ENCODE measurements around the gene PFKP.

Gene PFKP

DNA sequence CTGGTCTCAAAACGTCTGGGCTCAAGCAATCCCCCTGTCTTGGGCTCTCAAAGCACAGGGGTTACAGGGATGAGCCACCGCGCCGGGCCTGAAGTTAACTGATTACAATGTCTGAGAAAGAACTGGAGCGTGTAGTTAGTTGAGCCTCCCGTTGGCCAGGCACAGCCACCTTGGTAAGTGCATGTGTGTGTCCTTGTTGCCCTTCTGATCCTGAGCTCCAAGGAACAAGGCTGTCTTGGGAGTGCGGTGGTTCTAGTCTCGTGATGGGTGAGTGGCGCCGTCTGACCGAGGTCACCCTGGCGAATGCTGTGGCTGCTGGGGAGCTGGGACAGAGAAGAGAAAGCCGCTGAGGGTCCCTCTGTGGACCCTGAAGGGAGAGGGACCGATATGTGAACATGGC lies 54.7 kb downstream of the PFKP start:
- H3K4me3 ChIP-seq (ENCODE audit: low read depth in 1 of 2, low read length in 1 of 2): no peak overlapping the region
- no peaks in the 10 kb centered on the region for H3K36me3 ChIP-seq

DNA sequence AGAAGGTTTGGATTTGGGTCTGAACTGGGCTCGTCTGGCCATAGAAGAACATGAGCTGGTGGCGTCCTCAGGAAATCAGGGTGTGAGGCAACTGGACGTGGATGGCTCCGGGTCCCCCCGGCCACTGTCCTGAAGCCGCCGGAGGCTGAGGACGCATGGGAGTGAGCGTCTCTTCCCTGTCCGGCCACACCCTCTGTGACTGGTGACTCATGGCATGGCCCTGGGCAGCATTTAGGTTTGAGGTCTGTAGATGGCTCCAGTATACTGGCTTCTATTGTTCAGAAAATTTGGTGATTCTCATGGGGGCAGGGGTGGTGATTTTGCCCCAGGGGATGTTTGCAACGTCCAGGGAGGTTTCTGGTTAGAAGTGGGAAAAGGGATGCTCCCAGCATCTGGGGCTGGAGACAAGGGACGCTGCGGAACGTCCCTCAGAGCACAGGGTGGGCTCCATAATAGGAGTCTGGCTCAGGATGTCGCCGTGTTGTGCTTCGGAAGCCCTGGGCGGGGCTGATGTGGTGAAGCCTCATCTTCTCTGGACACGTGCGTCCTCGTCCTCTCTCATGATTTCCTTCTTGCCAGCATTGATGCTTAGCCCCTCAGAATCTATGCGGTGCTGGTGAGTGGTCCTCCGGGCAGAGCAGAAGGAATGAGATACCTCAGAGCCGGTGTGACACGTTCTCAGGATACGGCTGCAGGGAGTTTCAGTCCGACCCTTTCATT lies 55.3 kb downstream of the PFKP start:
- TF ChIP-seq, protein P1, sequence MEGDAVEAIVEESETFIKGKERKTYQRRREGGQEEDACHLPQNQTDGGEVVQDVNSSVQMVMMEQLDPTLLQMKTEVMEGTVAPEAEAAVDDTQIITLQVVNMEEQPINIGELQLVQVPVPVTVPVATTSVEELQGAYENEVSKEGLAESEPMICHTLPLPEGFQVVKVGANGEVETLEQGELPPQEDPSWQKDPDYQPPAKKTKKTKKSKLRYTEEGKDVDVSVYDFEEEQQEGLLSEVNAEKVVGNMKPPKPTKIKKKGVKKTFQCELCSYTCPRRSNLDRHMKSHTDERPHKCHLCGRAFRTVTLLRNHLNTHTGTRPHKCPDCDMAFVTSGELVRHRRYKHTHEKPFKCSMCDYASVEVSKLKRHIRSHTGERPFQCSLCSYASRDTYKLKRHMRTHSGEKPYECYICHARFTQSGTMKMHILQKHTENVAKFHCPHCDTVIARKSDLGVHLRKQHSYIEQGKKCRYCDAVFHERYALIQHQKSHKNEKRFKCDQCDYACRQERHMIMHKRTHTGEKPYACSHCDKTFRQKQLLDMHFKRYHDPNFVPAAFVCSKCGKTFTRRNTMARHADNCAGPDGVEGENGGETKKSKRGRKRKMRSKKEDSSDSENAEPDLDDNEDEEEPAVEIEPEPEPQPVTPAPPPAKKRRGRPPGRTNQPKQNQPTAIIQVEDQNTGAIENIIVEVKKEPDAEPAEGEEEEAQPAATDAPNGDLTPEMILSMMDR (IDR thresholded peaks at IDR 0.05): no peak
- no peaks in the 10 kb centered on the region for H3K4me1 ChIP-seq (ENCODE audit: control insufficient read depth in 1 of 2, insufficient read depth in 1 of 2, low read depth in 1 of 2, low read length in 1 of 2)
- H3K27me3 ChIP-seq: no peaks in the 10 kb centered on the region
- H3K27ac ChIP-seq: no peak overlapping the region
- H3K9me3 ChIP-seq: no peaks in the 10 kb centered on the region
- no peak overlapping the region for H3K4me3 ChIP-seq (ENCODE audit: low read depth in 1 of 2, low read length in 1 of 2)
- no peaks in the 10 kb centered on the region for H3K36me3 ChIP-seq

More for the DNA sequence above, 54.7 kb downstream of the PFKP start:
- H3K4me1 ChIP-seq (ENCODE audit: control insufficient read depth in 1 of 2, insufficient read depth in 1 of 2, low read depth in 1 of 2, low read length in 1 of 2): no peaks in the 10 kb centered on the region
- no peak overlapping the region for H3K27ac ChIP-seq
- H3K27me3 ChIP-seq: no peaks in the 10 kb centered on the region
- TF ChIP-seq, protein P1 (IDR thresholded peaks at IDR 0.05): no peak
- H3K9me3 ChIP-seq: no peaks in the 10 kb centered on the region

DNA sequence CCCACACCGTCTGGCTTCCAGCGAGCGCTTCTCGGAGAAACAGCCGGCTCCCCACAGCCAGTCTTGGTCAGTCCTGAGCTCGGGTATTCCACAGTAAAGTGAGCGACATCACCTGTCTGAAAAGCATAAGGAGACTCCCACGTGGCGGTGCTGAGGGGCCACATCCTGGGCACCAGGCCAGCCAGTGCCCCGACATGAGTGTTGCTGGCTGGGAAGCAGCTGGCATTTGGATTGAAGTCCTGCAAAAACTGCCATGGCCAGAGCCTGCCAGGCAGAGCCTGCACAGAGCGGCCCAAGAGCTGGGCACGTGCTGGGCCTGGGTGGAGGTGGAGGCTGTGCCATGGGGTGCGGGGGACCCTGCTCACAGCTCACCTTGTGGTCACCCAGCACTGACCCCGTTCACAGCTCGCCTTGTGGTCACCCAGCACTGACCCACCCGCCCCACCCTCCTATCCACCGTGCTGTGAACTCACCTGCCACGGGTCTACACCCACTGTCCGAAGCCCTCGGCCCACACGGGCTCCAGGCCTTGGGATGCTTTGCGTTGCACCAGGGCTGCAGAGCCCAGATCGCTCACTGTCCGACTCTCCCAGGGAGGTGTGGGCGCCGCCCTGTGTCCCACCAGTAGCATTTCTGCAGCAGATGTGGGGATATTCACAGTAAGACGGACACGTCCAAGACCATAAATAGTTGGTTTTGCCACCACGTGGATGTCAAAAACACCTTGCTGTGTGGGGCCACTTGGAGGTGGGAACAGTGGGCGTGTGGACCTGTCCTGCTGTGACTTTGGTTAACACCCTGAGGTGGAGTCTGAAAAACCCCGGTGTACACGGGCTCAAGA lies 56.4 kb downstream of the PFKP start:
- TF ChIP-seq, protein P1 (IDR thresholded peaks at IDR 0.05): no peak
- Histone ChIP-seq H3K4me1 (ENCODE audit: control insufficient read depth in 1 of 2, insufficient read depth in 1 of 2, low read depth in 1 of 2, low read length in 1 of 2) (no peaks in the 10 kb centered on the region), H3K27ac (no peak overlapping the region), H3K36me3 (no peaks in the 10 kb centered on the region), H3K27me3 (no peaks in the 10 kb centered on the region), H3K4me3 (ENCODE audit: low read depth in 1 of 2, low read length in 1 of 2) (no peak overlapping the region), H3K9me3 (no peaks in the 10 kb centered on the region)

DNA sequence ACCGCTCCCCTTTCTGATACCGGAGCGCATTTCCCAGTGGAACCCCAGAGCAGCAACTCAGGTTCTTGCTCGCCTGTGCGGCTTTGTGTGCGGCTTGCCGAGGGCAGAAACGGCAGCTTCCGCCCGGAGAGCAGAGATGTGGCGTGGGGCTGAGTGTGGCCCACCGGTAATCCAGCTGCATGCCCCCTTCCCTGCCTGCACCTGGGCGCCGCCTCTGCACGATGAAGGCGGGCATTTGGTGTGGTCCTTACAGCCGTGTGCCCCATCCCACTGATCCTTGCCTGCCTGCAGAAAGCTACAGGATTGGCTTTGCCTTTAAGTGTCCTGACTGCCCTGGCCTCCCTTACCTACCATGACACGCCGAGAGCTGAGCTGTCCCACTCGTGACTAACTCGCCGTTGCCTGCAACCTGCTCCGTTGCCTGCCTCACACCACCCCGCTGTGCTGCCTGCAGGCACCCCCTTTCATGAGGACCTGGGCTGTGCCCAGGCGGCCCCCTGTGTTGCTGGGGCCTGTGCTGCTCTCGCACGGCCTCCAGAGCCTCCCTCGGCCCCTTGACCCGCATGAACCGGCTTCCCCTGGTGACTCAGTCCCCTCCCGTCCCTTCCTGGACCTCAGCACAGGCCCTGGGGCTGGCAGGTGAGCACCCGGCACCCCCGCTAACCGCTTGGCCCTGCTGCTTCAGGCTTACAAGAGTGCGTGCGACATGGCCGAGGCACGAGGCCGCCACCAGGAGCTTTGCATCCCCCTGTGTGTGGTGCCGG lies 57.2 kb downstream of the PFKP start:
- no peaks in the 10 kb centered on the region for H3K36me3 ChIP-seq
- H3K27me3 ChIP-seq: no peaks in the 10 kb centered on the region
- no peak overlapping the region for H3K27ac ChIP-seq
- no peaks in the 10 kb centered on the region for H3K4me1 ChIP-seq (ENCODE audit: control insufficient read depth in 1 of 2, insufficient read depth in 1 of 2, low read depth in 1 of 2, low read length in 1 of 2)
- H3K9me3 ChIP-seq: no peaks in the 10 kb centered on the region
- TF ChIP-seq, protein P1 (IDR thresholded peaks at IDR 0.05): no peak
- H3K4me3 ChIP-seq (ENCODE audit: low read depth in 1 of 2, low read length in 1 of 2): no peak overlapping the region

DNA sequence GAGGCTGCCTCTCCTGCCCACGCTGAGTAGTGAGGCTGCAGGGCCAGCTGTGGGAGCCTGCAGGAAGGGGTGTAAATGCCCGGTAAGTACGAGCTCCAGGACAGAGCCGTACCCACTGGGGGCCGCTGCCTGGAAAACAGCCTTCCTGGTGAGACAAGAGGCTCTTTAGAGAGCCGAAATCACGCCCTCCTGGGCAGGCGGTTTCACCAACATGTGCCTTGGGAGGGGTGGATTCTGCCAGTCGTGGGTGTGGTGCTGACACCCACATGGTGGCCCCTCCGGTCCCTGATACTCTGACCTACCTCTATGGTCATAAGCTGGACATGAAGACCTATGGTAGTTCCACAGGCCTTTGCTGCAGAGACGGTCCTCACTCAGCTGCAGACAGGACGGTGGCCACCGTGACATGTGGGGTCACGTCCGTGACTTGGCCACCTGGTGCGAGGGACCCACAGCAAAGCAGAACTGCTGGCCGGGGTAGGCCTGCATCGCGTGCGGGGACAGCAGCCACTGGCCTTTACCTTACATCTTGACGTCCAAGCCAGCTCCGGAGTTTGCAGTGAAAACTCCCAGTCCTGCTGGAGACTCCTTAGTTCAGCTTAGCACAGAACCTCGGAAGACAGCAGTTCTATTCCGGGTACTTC lies 58.3 kb downstream of the PFKP start:
- TF ChIP-seq, protein P1 (IDR thresholded peaks at IDR 0.05): no peak
- no peak overlapping the region for H3K27ac ChIP-seq
- no peaks in the 10 kb centered on the region for H3K36me3 ChIP-seq
- H3K4me3 ChIP-seq (ENCODE audit: low read depth in 1 of 2, low read length in 1 of 2): no peak overlapping the region
- no peaks in the 10 kb centered on the region for H3K9me3 ChIP-seq
- H3K4me1 ChIP-seq (ENCODE audit: control insufficient read depth in 1 of 2, insufficient read depth in 1 of 2, low read depth in 1 of 2, low read length in 1 of 2): no peaks in the 10 kb centered on the region
- H3K27me3 ChIP-seq: no peaks in the 10 kb centered on the region
